Peyer's patch (tissue), 4 donors: Measurements from ENCODE around the gene SLC5A4.

Experiments used
- CTCF ChIP-seq, 6 experiments: fragments of 450-650 bp in 4 of 6; fragments of 200-600 bp in 2 of 6; sonication (generic) in 1 of 6; IDR thresholded peaks; one replicate each; pipeline ENCODE4 v1.5.1; 2017 to 2019; ENCODE audit warnings: antibody characterized with exemption in 6 of 6, mild to moderate bottlenecking in 3 of 6, moderate library complexity in 1 of 6
- POLR2A ChIP-seq, 2 donors: fragments of 450-650 bp; IDR thresholded peaks; one replicate each; pipeline ENCODE4 v1.5.1; 2017; ENCODE audit warnings: antibody characterized with exemption in 2 of 2, mild to moderate bottlenecking in 2 of 2, moderate library complexity in 2 of 2

GRCh38 chr22:32281072-32281471, 25.9 kb upstream of the SLC5A4 start:
- TF ChIP-seq CTCF (IDR thresholded peaks at IDR 0.05), result no peak
- no peak for TF ChIP-seq POLR2A (IDR thresholded peaks at IDR 0.05)
